GM12878 (cell line): ENCODE results near the gene C17orf107. TPM values are rescaled to one million over a fixed set of nuclear protein-coding genes. Genes with fewer than 3 reads are reported as not detected.

Experiments used
- ASH2L ChIP-seq: fragments of 300-600, 200-600 bp; sonication (generic); IDR thresholded peaks from 2 replicates; pipeline ENCODE4 v1.6.1; 2017; ENCODE audit warnings: low read depth, mild to moderate bottlenecking, borderline replicate concordance
- DPF2 ChIP-seq: fragments of 450-650 bp; IDR thresholded peaks from 2 replicates; pipeline ENCODE4 v1.6.1; 2017; ENCODE audit warnings: mild to moderate bottlenecking
- EGR1 ChIP-seq, 2 experiments: IDR thresholded peaks; 1 replicate in 1 of 2; 2 replicates in 1 of 2; pipeline ENCODE4 v1.6.1; 2011 to 2012; ENCODE audit warnings: low read depth in 2 of 2, low read length in 2 of 2, borderline replicate concordance in 1 of 2, mild to moderate bottlenecking in 1 of 2, moderate library complexity in 1 of 2
- FOXK2 ChIP-seq: fragments of 450-650 bp; IDR thresholded peaks from 2 replicates; pipeline ENCODE4 v1.6.1; 2017; ENCODE audit warnings: mild to moderate bottlenecking, moderate library complexity
- HDGF ChIP-seq: fragments of 450-650 bp; IDR thresholded peaks from 2 replicates; pipeline ENCODE4 v1.6.1; 2016; ENCODE audit warnings: antibody characterized with exemption
- MEF2A ChIP-seq: IDR thresholded peaks from 2 replicates; pipeline ENCODE4 v1.6.1; 2011; ENCODE audit warnings: low read depth, mild to moderate bottlenecking, low read length, moderate library complexity; ENCODE audit not compliant: insufficient read depth
- NBN ChIP-seq: fragments of 450-650 bp; IDR thresholded peaks from 2 replicates; pipeline ENCODE4 v1.6.1; 2016
- RB1 ChIP-seq: fragments of 450-650 bp; formaldehyde crosslinking; IDR thresholded peaks from 2 replicates; pipeline ENCODE4 v1.6.1; 2017; ENCODE audit warnings: mild to moderate bottlenecking, borderline replicate concordance
- SUZ12 ChIP-seq: fragments of 200-600 bp; sonication (generic); IDR thresholded peaks from one replicate; pipeline ENCODE4 v1.6.1; 2018; ENCODE audit warnings: antibody characterized with exemption, mild to moderate bottlenecking; ENCODE audit not compliant: unreplicated experiment
- TCF12 ChIP-seq: IDR thresholded peaks from 2 replicates; pipeline ENCODE4 v1.6.1; 2011; ENCODE audit warnings: low read depth, mild to moderate bottlenecking, low read length
- TCF3 ChIP-seq: IDR thresholded peaks from 2 replicates; pipeline ENCODE4 v1.6.1; 2012; ENCODE audit warnings: low read depth, mild to moderate bottlenecking, low read length, borderline replicate concordance; ENCODE audit not compliant: insufficient read depth
- WRNIP1 ChIP-seq: IDR thresholded peaks from 2 replicates; pipeline ENCODE4 v1.6.1; 2011; ENCODE audit warnings: low read depth, low read length, improper control_type of control experiment, borderline replicate concordance
- polyA plus RNA-seq, 11 experiments: library from polyadenylated mRNA; depleted of rRNA in 4 of 11; unstranded in 6 of 11; stranded (reverse) in 5 of 11; fragments of >200 nt; fragmentation: Nextera tagmentation in 4 of 11; fragmentation: Illumina TruSeq in 1 of 11; extraction: Ambion mirVana in 4 of 11; extraction: Trizol in 1 of 11; gene quantifications; 1 replicate in 1 of 11; 2 replicates in 10 of 11; pipeline versions ENCODE4 v1.2.1 to v1.2.3, GENCODE V29; 2011 to 2016; ENCODE audit warnings: inconsistent platforms in 2 of 11, missing spikeins in 2 of 11, low read depth in 1 of 11
- total RNA-seq, 4 experiments: library from RNA; depleted of rRNA in 3 of 4; stranded (reverse); fragments of >200 nt in 3 of 4; fragmentation: Illumina TruSeq in 1 of 4; extraction: Trizol in 1 of 4; gene quantifications; 2 replicates each; pipeline versions ENCODE4 v1.2.1 to v1.2.3, GENCODE V29; 2013 to 2021
- TF ChIP-seq, protein P1 (sequence below): IDR thresholded peaks from 2 replicates; pipeline ENCODE4 v1.6.1; 2011; ENCODE audit warnings: mild to moderate bottlenecking, low read depth, low read length, moderate library complexity; ENCODE audit not compliant: insufficient replicate concordance
- TF ChIP-seq, protein P2 (sequence below): IDR thresholded peaks from 2 replicates; pipeline ENCODE4 v1.6.1; 2012; ENCODE audit warnings: low read depth, low read length, improper control_type of control experiment
- TF ChIP-seq, protein P3 (sequence below): fragments of 450-650 bp; IDR thresholded peaks from 2 replicates; pipeline ENCODE4 v1.6.1; 2017; ENCODE audit warnings: mild to moderate bottlenecking, moderate library complexity
- TF ChIP-seq, protein P4 (sequence below): fragments of 450-650 bp; formaldehyde crosslinking; IDR thresholded peaks from 2 replicates; pipeline ENCODE4 v1.5.0; 2022; ENCODE audit warnings: mild to moderate bottlenecking, missing genetic modification characterization
- TF ChIP-seq, protein P5 (sequence below): fragments of 450-650 bp; IDR thresholded peaks from 2 replicates; pipeline ENCODE4 v1.6.1; 2016; ENCODE audit warnings: mild to moderate bottlenecking

The C17orf107 gene
- total and polyA plus RNA-seq, 10 of the 15 experiments (the other 5 are each of a cell fraction or from before 2014, with no cell fraction given), result 0.05 to 0.46 (median 0.11) TPM; not detected in 3

DNA sequence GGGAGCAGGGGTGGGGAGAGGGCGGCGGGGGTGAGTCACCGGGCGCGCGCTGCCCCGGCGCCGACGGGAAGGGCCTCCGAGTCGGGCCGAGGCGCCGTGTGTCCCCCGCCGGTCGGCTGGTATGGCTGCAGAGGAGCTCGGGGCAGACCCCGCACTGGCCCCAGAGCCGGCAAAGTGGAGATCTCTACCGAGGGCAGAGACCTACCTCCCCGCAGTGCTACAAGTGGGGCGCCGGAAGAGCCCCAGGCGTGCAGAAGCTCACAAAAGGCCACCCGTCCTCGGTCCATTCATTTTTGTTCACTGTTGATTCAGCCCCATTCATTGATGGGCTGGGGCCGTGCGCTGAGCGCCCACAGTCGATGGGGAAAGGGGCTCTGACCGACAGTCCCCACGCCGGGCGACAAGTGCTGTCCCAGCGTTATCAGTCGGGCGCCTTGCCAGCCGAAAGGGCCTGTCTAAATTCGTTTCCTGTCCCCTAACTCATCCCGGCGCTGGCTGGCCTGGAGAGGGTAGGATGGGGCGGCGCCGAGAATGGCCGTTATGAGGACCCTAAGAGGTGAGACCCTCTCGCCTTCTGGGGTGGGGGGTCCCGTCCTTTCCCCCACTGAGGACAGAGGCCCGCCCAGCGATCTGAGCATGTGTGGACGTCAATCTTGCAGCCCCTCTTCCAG lies 50.9 kb downstream of the C17orf107 start (continued):
- TF ChIP-seq, protein P1, sequence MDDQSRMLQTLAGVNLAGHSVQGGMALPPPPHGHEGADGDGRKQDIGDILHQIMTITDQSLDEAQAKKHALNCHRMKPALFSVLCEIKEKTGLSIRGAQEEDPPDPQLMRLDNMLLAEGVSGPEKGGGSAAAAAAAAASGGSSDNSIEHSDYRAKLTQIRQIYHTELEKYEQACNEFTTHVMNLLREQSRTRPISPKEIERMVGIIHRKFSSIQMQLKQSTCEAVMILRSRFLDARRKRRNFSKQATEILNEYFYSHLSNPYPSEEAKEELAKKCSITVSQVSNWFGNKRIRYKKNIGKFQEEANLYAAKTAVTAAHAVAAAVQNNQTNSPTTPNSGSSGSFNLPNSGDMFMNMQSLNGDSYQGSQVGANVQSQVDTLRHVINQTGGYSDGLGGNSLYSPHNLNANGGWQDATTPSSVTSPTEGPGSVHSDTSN, result no peak
- TF ChIP-seq EGR1 (IDR thresholded peaks at IDR 0.05; ENCODE audit: borderline replicate concordance in 1 of 2, low read depth in 2 of 2, low read length in 2 of 2), result no peak; a peak in 1 of 3 replicates
- 0 out of 2 replicates have a peak, but pooled peaks have one; percentile 19 for TF ChIP-seq DPF2
- TF ChIP-seq WRNIP1, result no peak
- TF ChIP-seq NBN, result no peak
- no peak for TF ChIP-seq TCF3
- TF ChIP-seq TCF12, result no peak
- TF ChIP-seq FOXK2, result no peak
- TF ChIP-seq, protein P2, sequence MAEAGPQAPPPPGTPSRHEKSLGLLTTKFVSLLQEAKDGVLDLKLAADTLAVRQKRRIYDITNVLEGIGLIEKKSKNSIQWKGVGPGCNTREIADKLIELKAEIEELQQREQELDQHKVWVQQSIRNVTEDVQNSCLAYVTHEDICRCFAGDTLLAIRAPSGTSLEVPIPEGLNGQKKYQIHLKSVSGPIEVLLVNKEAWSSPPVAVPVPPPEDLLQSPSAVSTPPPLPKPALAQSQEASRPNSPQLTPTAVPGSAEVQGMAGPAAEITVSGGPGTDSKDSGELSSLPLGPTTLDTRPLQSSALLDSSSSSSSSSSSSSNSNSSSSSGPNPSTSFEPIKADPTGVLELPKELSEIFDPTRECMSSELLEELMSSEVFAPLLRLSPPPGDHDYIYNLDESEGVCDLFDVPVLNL, result no peak
- TF ChIP-seq, protein P3, sequence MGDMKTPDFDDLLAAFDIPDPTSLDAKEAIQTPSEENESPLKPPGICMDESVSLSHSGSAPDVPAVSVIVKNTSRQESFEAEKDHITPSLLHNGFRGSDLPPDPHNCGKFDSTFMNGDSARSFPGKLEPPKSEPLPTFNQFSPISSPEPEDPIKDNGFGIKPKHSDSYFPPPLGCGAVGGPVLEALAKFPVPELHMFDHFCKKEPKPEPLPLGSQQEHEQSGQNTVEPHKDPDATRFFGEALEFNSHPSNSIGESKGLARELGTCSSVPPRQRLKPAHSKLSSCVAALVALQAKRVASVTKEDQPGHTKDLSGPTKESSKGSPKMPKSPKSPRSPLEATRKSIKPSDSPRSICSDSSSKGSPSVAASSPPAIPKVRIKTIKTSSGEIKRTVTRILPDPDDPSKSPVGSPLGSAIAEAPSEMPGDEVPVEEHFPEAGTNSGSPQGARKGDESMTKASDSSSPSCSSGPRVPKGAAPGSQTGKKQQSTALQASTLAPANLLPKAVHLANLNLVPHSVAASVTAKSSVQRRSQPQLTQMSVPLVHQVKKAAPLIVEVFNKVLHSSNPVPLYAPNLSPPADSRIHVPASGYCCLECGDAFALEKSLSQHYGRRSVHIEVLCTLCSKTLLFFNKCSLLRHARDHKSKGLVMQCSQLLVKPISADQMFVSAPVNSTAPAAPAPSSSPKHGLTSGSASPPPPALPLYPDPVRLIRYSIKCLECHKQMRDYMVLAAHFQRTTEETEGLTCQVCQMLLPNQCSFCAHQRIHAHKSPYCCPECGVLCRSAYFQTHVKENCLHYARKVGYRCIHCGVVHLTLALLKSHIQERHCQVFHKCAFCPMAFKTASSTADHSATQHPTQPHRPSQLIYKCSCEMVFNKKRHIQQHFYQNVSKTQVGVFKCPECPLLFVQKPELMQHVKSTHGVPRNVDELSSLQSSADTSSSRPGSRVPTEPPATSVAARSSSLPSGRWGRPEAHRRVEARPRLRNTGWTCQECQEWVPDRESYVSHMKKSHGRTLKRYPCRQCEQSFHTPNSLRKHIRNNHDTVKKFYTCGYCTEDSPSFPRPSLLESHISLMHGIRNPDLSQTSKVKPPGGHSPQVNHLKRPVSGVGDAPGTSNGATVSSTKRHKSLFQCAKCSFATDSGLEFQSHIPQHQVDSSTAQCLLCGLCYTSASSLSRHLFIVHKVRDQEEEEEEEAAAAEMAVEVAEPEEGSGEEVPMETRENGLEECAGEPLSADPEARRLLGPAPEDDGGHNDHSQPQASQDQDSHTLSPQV, result no peak
- TF ChIP-seq, protein P4, sequence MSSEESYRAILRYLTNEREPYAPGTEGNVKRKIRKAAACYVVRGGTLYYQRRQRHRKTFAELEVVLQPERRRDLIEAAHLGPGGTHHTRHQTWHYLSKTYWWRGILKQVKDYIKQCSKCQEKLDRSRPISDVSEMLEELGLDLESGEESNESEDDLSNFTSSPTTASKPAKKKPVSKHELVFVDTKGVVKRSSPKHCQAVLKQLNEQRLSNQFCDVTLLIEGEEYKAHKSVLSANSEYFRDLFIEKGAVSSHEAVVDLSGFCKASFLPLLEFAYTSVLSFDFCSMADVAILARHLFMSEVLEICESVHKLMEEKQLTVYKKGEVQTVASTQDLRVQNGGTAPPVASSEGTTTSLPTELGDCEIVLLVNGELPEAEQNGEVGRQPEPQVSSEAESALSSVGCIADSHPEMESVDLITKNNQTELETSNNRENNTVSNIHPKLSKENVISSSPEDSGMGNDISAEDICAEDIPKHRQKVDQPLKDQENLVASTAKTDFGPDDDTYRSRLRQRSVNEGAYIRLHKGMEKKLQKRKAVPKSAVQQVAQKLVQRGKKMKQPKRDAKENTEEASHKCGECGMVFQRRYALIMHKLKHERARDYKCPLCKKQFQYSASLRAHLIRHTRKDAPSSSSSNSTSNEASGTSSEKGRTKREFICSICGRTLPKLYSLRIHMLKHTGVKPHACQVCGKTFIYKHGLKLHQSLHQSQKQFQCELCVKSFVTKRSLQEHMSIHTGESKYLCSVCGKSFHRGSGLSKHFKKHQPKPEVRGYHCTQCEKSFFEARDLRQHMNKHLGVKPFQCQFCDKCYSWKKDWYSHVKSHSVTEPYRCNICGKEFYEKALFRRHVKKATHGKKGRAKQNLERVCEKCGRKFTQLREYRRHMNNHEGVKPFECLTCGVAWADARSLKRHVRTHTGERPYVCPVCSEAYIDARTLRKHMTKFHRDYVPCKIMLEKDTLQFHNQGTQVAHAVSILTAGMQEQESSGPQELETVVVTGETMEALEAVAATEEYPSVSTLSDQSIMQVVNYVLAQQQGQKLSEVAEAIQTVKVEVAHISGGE (CRISPR knock-in tag), result no peak
- no peak for TF ChIP-seq HDGF
- TF ChIP-seq, protein P5, sequence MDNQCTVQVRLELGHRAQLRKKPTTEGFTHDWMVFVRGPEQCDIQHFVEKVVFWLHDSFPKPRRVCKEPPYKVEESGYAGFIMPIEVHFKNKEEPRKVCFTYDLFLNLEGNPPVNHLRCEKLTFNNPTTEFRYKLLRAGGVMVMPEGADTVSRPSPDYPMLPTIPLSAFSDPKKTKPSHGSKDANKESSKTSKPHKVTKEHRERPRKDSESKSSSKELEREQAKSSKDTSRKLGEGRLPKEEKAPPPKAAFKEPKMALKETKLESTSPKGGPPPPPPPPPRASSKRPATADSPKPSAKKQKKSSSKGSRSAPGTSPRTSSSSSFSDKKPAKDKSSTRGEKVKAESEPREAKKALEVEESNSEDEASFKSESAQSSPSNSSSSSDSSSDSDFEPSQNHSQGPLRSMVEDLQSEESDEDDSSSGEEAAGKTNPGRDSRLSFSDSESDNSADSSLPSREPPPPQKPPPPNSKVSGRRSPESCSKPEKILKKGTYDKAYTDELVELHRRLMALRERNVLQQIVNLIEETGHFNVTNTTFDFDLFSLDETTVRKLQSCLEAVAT, result 0 out of 2 replicates have a peak, but pooled peaks have one; percentile 22
- no peak for TF ChIP-seq ASH2L
- TF ChIP-seq MEF2A, result no peak
- TF ChIP-seq RB1, result no peak
- no peak for TF ChIP-seq SUZ12
